HG02678 (cell line): ENCODE measurements around the gene CACUL1.
A peak's percentile ranks its signal among the peaks of the same experiment; 100 is the strongest.

ENCODE experiments used
- ATAC-seq: cut with Tn5 transposase; IDR thresholded peaks from one replicate; pipeline ENCODE4 v1.9.1; 2021; ENCODE audit warnings: mild to moderate bottlenecking, moderate library complexity; ENCODE audit not compliant: unreplicated experiment

CACUL1 gene

GRCh38 chr10:118735294-118735693, 19.5 kb downstream of the CACUL1 start:
- ATAC-seq: no peak

GRCh38 chr10:118734475-118734874, 20.3 kb downstream of the CACUL1 start:
- ATAC-seq: no peak

GRCh38 chr10:118732245-118733165, 22.3 kb downstream of the CACUL1 start:
- peak; percentile 69 for ATAC-seq

- ATAC-seq: no peak
Observed at GRCh38 chr10:118730756-118731456, 23.9 kb downstream of the CACUL1 start.

- peak; percentile 85 for ATAC-seq
Observed at GRCh38 chr10:118729641-118730258, 25.0 kb downstream of the CACUL1 start.

- ATAC-seq: no peak
Observed at GRCh38 chr10:118729200-118729599, 25.6 kb downstream of the CACUL1 start.

GRCh38 chr10:118725886-118726500, 28.8 kb downstream of the CACUL1 start:
- no peak for ATAC-seq

GRCh38 chr10:118723466-118723865, 31.3 kb downstream of the CACUL1 start:
- no peak for ATAC-seq

- no peak for ATAC-seq
Observed at GRCh38 chr10:118721539-118721876, 33.3 kb downstream of the CACUL1 start.

GRCh38 chr10:118720685-118721538, 33.9 kb downstream of the CACUL1 start:
- peak; percentile 53 for ATAC-seq

GRCh38 chr10:118714366-118714765, 40.4 kb downstream of the CACUL1 start:
- no peak for ATAC-seq

- ATAC-seq: no peak
Observed at GRCh38 chr10:118712930-118713634, 41.7 kb downstream of the CACUL1 start.

GRCh38 chr10:118712080-118712479, 42.7 kb downstream of the CACUL1 start:
- ATAC-seq: no peak

- no peak for ATAC-seq
Observed at GRCh38 chr10:118710487-118710886, 44.3 kb downstream of the CACUL1 start.

- no peak for ATAC-seq
Observed at GRCh38 chr10:118708571-118708970, 46.2 kb downstream of the CACUL1 start.

GRCh38 chr10:118704711-118705110, 50.1 kb downstream of the CACUL1 start:
- no peak for ATAC-seq

- no peak for ATAC-seq
Observed at GRCh38 chr10:118701529-118702323, 53.0 kb downstream of the CACUL1 start.

- ATAC-seq: peak; percentile 100
Observed at GRCh38 chr10:118698421-118698820, 56.3 kb downstream of the CACUL1 start.

- ATAC-seq: no peak
Observed at GRCh38 chr10:118694848-118695247, 59.9 kb downstream of the CACUL1 start.
